GM12891 (cell line): Measurements from ENCODE around the gene PLEKHH2.

ENCODE experiments used
- POLR2AphosphoS5 ChIP-seq: IDR thresholded peaks from 2 replicates; pipeline ENCODE4 v1.6.1; 2011; ENCODE audit warnings: low read depth, low read length, control low read depth
- TAF1 ChIP-seq: IDR thresholded peaks from 2 replicates; pipeline ENCODE4 v1.6.1; 2011; ENCODE audit warnings: low read depth, low read length, control low read depth

DNA sequence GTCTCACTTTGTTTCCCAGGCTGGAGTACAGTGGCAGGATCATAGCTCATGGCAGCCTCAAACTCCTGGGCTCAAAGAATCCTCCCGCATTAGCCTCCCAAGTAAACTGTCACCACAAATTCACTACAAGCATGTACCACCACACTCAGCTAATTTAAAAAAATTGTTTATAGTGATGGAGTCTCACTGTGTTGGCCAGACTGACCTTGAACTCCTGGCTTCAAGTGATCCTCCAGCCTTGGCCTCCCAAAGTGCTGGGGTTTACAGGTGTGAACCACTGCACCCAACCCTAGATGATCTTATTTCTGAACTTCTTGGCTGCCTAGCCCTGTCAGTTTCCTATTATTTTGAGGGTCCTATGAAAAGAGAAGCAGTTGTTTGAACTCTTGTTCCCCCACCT lies 151.6 kb downstream of the PLEKHH2 start:
- TF ChIP-seq TAF1 (no peak), POLR2AphosphoS5 (no peak)
